GM10248 (cell line): Measurements from ENCODE around the gene SPATA12.

Experiments used
- CTCF ChIA-PET: fragments of 300-600 bp; sonication (Branson Sonifier 250); formaldehyde crosslinking; extraction: SDS; loops from one replicate; lab custom pipeline; 2021; ENCODE audit warnings: antibody characterized with exemption; lab: Yijun Ruan, JAX
- POLR2A ChIA-PET: fragments of 350-650 bp; sonication (Branson Sonifier 250); formaldehyde crosslinking; extraction: SDS; loops from one replicate; lab custom pipeline; 2020; ENCODE audit warnings: antibody characterized with exemption; lab: Yijun Ruan, JAX
- DNase-seq: peaks from one replicate; pipeline ENCODE4 v3.0.0; 2012; ENCODE audit errors: extremely low spot score
- TF ChIP-seq, protein P1 (sequence below): IDR thresholded peaks from 2 replicates; pipeline ENCODE4 v1.5.1; 2012; ENCODE audit warnings: mild to moderate bottlenecking, low read depth; ENCODE audit errors: extremely low read depth, missing control alignments, control extremely low read depth

Gene SPATA12

DNA sequence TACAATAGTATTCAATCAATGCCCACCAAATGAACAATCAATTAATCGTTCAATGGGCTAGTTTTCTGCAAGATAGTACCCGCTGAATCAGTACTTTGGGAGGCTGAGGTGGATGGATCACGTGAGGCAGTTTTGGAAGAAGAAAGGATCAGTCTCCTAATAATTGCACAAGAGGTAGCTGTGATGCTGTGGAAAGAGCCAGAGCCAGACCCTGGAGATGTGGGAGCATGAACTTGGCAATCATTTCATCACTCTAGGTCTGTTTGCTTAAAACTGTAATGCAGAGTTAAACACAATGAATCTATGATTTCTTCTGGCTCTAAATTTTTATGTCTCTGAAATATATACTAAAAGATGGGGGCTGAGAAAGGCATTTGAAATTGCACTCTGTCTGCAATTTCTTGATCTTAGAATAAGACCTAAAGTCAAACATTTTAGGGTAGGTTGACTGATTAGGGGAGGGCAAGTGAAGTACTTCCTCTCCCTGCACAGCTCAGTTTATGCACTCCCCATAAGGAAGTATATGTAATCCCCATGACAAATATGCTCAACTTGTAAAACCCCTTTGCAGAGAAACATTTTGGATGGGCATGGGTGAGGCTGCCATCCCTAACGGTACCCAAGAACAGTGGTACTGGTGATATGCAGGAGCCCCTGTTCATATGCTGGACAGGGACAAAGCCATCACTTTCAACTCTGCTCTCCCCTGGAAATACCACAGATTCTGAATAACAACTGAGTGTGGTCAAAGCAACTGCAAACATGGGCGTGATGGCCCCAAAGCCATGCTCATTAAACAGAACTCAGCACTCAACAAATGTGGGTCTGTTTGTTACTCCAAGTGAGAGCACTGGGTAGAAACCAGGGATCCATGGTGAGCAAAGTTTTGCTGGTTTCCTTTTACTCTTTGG lies 28.6 kb upstream of the SPATA12 start:
- CTCF ChIA-PET, result interaction anchor here (1.2 kb wide), 1 partner anchor 13 kb away, joined by 3 read pairs; no protein-coding TSS in a partner anchor
- DNase-seq, result no peak
- POLR2A ChIA-PET, result no interaction called here
- TF ChIP-seq, protein P1, sequence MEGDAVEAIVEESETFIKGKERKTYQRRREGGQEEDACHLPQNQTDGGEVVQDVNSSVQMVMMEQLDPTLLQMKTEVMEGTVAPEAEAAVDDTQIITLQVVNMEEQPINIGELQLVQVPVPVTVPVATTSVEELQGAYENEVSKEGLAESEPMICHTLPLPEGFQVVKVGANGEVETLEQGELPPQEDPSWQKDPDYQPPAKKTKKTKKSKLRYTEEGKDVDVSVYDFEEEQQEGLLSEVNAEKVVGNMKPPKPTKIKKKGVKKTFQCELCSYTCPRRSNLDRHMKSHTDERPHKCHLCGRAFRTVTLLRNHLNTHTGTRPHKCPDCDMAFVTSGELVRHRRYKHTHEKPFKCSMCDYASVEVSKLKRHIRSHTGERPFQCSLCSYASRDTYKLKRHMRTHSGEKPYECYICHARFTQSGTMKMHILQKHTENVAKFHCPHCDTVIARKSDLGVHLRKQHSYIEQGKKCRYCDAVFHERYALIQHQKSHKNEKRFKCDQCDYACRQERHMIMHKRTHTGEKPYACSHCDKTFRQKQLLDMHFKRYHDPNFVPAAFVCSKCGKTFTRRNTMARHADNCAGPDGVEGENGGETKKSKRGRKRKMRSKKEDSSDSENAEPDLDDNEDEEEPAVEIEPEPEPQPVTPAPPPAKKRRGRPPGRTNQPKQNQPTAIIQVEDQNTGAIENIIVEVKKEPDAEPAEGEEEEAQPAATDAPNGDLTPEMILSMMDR, result no peak

DNA sequence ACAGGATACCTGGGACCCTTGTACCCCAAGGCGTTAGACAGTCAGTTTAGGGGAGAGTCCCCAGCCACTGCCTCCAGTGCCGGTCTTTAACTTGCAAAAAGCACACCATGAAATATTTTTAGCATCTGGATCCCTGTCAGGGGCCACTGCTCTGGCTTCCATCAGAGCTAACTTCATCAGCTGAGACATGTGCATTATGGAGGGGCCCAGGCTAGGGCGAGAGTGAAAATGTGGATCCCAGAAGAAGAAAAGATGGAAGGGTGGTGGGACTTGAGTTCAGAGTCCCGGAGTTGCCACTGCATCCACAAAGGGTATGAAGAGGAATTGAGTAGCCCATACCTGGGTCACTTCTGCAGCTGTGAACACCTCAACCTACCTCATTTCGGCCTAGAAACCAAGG lies 23.5 kb upstream of the SPATA12 start:
- TF ChIP-seq, protein P1, result no peak
- POLR2A ChIA-PET, result no interaction called here
- CTCF ChIA-PET, result interaction anchor here (1.3 kb wide), 1 partner anchor 9 kb away, joined by 4 read pairs; no protein-coding TSS in a partner anchor
- no peak for DNase-seq

DNA sequence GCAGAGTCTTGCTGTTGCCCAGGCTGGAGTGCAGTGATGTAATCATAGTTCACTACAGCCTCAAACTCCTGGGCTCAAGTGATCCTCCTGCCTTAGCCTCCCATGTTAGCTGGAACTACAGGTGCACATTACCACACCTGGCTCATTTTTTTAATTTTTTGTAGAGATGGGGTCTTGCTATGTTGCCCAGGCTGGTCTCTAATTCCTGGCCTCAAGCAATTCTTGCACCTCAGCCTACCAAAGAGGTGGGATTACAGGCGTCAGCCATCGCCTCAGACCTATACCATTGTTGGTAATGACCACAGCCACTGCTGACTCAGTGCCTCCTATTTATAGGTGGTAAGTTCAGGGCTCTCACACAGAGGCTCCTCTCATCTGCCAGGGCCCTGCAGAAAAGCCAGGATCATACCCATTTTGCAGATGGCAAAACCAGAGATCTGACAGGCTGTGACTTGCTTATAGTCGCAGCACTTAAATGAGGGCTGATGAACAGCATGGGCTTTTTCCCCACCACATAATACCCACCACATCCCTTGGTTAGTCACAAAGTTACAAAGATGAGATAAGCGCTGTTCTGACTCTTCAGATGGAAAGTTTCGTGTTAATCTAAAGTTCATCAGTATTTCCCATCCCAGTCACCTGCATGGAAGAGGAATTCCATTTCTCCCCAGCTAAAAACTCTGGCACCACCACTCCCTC lies 21.8 kb upstream of the SPATA12 start:
- TF ChIP-seq, protein P1, result no peak
- no peak for DNase-seq
- POLR2A ChIA-PET, result interaction anchor here (0.6 kb wide), 1 partner anchor 69 kb away, joined by 3 read pairs; no protein-coding TSS in a partner anchor
- CTCF ChIA-PET, result interaction anchor here (1.4 to 1.7 kb wide), 3 partner anchors 9 to 21 kb away, joined by 3 to 4 read pairs (median 3); partner anchors contain the start of gene SPATA12

GRCh38 chr3:57041674-57042073 lies 18.8 kb upstream of the SPATA12 start:
- TF ChIP-seq, protein P1, result no peak
- CTCF ChIA-PET, result no interaction called here
- no peak for DNase-seq

DNA sequence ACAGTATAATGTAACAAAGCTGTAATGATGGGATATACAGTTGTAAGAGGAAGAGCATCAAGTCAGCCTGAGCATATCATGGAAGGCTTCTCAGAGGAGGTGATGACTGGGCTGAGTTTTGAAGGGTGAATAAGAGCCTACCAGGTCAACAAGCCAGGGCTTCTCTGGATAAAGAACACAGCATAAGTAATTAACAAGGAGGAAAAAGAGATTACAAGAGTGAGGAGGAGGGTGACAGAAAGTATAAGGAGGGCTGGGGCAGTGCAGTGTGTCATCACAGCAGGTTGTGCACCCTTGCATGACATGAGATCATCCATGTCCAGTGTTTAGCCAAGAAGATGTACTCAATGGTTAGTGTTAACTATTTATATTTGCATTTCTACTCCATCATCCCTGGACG lies 16.9 kb upstream of the SPATA12 start:
- ChIA-PET CTCF (no interaction called here), POLR2A (no interaction called here)
- TF ChIP-seq, protein P1, result no peak
- DNase-seq, result no peak

More at GRCh38 chr3:57041674-57042073, 18.8 kb upstream of the SPATA12 start:
- POLR2A ChIA-PET, result no interaction called here

DNA sequence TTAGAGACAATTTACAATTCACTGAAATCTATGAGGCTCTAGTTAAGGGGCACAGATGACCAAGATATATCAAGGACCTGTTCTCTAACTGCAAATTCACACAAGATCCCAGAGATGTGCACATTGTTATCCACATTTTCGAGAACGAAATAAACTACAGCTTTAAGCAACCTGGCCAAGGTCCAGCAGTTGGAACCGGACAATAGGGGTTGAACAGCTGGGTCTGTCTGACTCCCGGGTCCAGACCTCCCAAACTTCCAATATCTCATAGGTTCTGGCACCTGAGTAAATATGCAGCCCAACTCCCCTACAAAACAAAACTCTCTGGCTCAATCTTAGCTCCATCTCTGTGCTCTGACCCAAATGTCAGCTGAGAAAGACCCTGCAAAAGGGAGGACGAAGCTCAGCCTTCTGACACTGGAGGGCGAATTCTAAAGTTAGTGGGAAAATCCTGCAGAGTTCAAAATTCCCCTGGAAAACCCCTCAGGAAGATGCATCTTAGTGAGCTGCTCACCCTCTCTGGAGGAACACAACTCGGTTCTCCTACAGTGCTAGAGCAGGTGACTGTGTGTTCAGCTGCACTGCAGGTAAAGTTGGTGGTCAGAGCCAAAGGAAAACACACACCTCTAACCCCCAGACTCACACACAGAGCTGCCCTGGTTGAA lies 14.2 kb upstream of the SPATA12 start:
- CTCF ChIA-PET, result interaction anchor here (1.0 to 2.5 kb wide), 11 partner anchors 9 to 345 kb away, joined by 3 to 7 read pairs (median 4); no protein-coding TSS in a partner anchor
- POLR2A ChIA-PET, result no interaction called here
- DNase-seq, result no peak
- TF ChIP-seq, protein P1, result no peak
